HepG2 (cell line): ENCODE data around the gene ERVMER34-1. TPM values are rescaled to one million over a fixed set of nuclear protein-coding genes. Genes with fewer than 3 reads are reported as not detected.

ENCODE experiments used
- BCL6 ChIP-seq: IDR thresholded peaks from 2 replicates; pipeline ENCODE4 v1.6.1; 2016; ENCODE audit warnings: missing genetic modification reagents, missing compliant biosample characterization
- DDIT3 ChIP-seq: sonication (generic); formaldehyde crosslinking; IDR thresholded peaks from 2 replicates; pipeline ENCODE4 v1.4.0; 2020; ENCODE audit warnings: mild to moderate bottlenecking, missing genetic modification reagents
- DZIP1 ChIP-seq: sonication (generic); formaldehyde crosslinking; IDR thresholded peaks from 2 replicates; pipeline ENCODE4 v1.5.0; 2020; ENCODE audit warnings: mild to moderate bottlenecking, missing genetic modification reagents
- ELF3 ChIP-seq: IDR thresholded peaks from 2 replicates; pipeline ENCODE4 v1.6.1; 2016; ENCODE audit warnings: missing genetic modification reagents, missing compliant biosample characterization
- IRF2 ChIP-seq: IDR thresholded peaks from 2 replicates; pipeline ENCODE4 v1.6.1; 2018; ENCODE audit warnings: missing genetic modification reagents, missing compliant biosample characterization
- SATB2 ChIP-seq: sonication (generic); formaldehyde crosslinking; IDR thresholded peaks from 2 replicates; pipeline ENCODE4 v1.5.0; 2020; ENCODE audit warnings: missing genetic modification reagents
- SRF ChIP-seq: IDR thresholded peaks from 2 replicates; pipeline ENCODE4 v1.6.1; 2011; ENCODE audit warnings: mild to moderate bottlenecking, low read depth, low read length, moderate library complexity
- ZFP82 ChIP-seq: sonication (generic); formaldehyde crosslinking; IDR thresholded peaks from 2 replicates; pipeline ENCODE4 v1.5.1; 2020; ENCODE audit warnings: mild to moderate bottlenecking, missing genetic modification reagents, borderline replicate concordance
- ZNF207 ChIP-seq: fragments of 450-650 bp; IDR thresholded peaks from 2 replicates; pipeline ENCODE4 v1.6.1; 2016; ENCODE audit warnings: antibody characterized with exemption, borderline replicate concordance
- ZNF263 ChIP-seq: sonication (generic); formaldehyde crosslinking; IDR thresholded peaks from 2 replicates; pipeline ENCODE4 v1.4.0; 2020; ENCODE audit warnings: missing genetic modification reagents
- ZNF329 ChIP-seq: sonication (generic); formaldehyde crosslinking; IDR thresholded peaks from 2 replicates; pipeline ENCODE4 v1.9.0; 2021; ENCODE audit warnings: low read depth, mild to moderate bottlenecking, missing genetic modification reagents
- ZNF331 ChIP-seq: sonication (generic); formaldehyde crosslinking; IDR thresholded peaks from 2 replicates; pipeline ENCODE4 v1.4.0; 2020; ENCODE audit warnings: missing genetic modification reagents
- ZNF597 ChIP-seq: sonication (generic); formaldehyde crosslinking; IDR thresholded peaks from 2 replicates; pipeline ENCODE4 v1.5.0; 2020; ENCODE audit warnings: missing genetic modification reagents
- ZNF7 ChIP-seq: IDR thresholded peaks from 2 replicates; pipeline ENCODE4 v1.6.1; 2016; ENCODE audit warnings: missing biosample characterization, missing genetic modification reagents
- ZNF720 ChIP-seq: sonication (generic); formaldehyde crosslinking; IDR thresholded peaks from 2 replicates; pipeline ENCODE4 v1.4.0; 2020; ENCODE audit warnings: missing genetic modification reagents
- ZNF737 ChIP-seq: sonication (generic); formaldehyde crosslinking; IDR thresholded peaks from 2 replicates; pipeline ENCODE4 v1.5.0; 2020; ENCODE audit warnings: missing genetic modification reagents, mild to moderate bottlenecking, borderline replicate concordance
- polyA plus RNA-seq, 8 experiments: library from polyadenylated mRNA; depleted of rRNA in 3 of 8; stranded (reverse) in 7 of 8; unstranded in 1 of 8; fragments of >200 nt; fragmentation: Illumina TruSeq in 4 of 8; extraction: Trizol in 4 of 8; gene quantifications; 2 replicates each; pipeline versions ENCODE4 v1.2.1 to v1.2.3, GENCODE V29; 2011 to 2016; ENCODE audit warnings: low read depth in 4 of 8, missing spikeins in 1 of 8, mixed read lengths in 1 of 8; ENCODE audit not compliant: insufficient read depth in 1 of 8
- total RNA-seq, 5 experiments: library from RNA; depleted of rRNA; stranded (reverse); fragments of >200 nt; fragmentation: Illumina TruSeq; extraction: Trizol; gene quantifications; 2 replicates each; pipeline ENCODE4 v1.2.3, GENCODE V29; 2016; ENCODE audit warnings: low read depth in 1 of 5
- TF ChIP-seq, protein P1 (sequence below): sonication (generic); formaldehyde crosslinking; IDR thresholded peaks from 2 replicates; pipeline ENCODE4 v1.4.0; 2020; ENCODE audit warnings: low read depth, mild to moderate bottlenecking, missing genetic modification reagents

ERVMER34-1 gene
- total and polyA plus RNA-seq, 2 of the 13 experiments (the other 11 are each of a cell fraction or from before 2014, with no cell fraction given), result 0.04 to 0.35 TPM

DNA sequence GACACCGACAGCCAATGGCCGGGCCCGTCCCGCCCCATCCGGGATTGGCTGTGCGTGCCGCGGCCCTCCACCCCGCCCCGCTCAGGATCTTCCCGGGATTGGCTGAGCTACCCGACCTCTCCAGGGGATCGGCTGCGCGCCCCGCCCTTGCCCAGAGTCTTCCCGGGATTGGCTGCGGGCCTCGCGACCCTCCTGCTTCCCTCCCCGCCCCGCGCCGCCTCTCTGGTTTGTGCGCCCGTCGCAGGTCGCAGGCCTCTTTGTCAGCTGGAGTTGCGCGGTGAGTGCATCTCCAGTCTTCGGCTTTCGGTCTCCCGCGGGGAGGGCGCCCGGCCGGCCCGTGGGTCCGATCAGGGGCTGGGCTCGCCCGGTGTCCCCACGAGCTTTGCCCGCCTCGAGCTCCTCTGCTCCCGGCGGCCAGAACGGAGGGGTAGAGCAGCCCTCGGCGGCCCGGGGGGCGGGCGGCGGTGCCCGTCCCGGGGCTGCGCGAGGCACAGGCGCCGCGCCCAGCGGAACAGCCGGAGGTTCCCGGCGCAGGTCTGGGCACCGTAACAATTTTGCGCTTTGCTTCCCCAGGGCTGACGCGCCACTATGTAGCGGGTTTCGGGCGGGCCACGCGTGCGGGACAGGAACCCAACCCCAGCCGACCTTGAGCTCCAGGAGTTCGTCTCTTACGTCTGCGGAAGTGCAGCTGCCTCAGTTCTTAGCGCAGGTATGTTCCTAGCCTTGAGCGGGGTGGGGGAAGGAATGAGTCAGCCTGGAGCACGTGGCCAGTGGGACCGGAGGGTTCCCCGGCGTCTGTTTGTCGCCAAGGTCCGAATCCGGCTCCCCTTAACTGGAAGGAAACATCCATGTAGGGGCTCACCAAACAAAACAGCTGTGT lies 38.7 kb downstream of the ERVMER34-1 start (continued):
- TF ChIP-seq, protein P1, sequence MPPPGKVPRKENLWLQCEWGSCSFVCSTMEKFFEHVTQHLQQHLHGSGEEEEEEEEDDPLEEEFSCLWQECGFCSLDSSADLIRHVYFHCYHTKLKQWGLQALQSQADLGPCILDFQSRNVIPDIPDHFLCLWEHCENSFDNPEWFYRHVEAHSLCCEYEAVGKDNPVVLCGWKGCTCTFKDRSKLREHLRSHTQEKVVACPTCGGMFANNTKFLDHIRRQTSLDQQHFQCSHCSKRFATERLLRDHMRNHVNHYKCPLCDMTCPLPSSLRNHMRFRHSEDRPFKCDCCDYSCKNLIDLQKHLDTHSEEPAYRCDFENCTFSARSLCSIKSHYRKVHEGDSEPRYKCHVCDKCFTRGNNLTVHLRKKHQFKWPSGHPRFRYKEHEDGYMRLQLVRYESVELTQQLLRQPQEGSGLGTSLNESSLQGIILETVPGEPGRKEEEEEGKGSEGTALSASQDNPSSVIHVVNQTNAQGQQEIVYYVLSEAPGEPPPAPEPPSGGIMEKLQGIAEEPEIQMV (CRISPR knock-in tag), result 0 out of 2 replicates have a peak, but pooled peaks have one; percentile 31
- no peak for TF ChIP-seq IRF2 (CRISPR knock-in tag)
- no peak for TF ChIP-seq BCL6 (CRISPR knock-in tag)
- no peak for TF ChIP-seq ZNF207
- TF ChIP-seq ZNF720 (CRISPR knock-in tag), result no peak
- TF ChIP-seq ZNF263 (CRISPR knock-in tag), result no peak
- TF ChIP-seq SATB2, result no peak; the same call in 1 of the 2 replicates
- peak; percentile 62 for TF ChIP-seq ELF3 (CRISPR knock-in tag)
- peak; percentile 56; the same call in 1 of the 2 replicates for TF ChIP-seq ZNF331 (CRISPR knock-in tag)
- TF ChIP-seq ZNF737 (CRISPR knock-in tag), result 0 out of 2 replicates have a peak, but pooled peaks have one; percentile 48
- TF ChIP-seq DDIT3 (CRISPR knock-in tag), result no peak
- no peak for TF ChIP-seq ZFP82
- TF ChIP-seq SRF, result no peak
- no peak for TF ChIP-seq ZNF329 (CRISPR knock-in tag)
- no peak for TF ChIP-seq ZNF7 (CRISPR knock-in tag)
- TF ChIP-seq ZNF597, result no peak
- peak; percentile 54; the same call in 1 of the 2 replicates for TF ChIP-seq DZIP1
